HG03565 (cell line): ENCODE data around the gene MYG1.
"Not testable (repeated sequence)": the region's sequence is repeated elsewhere in the genome, so short reads cannot be mapped to it uniquely, and the experiment has no call there.

ENCODE experiments used
- ATAC-seq: cut with Tn5 transposase; IDR thresholded peaks from one replicate; pipeline ENCODE4 v1.9.1; 2021; ENCODE audit warnings: mild to moderate bottlenecking, moderate library complexity; ENCODE audit not compliant: unreplicated experiment

The MYG1 gene

DNA sequence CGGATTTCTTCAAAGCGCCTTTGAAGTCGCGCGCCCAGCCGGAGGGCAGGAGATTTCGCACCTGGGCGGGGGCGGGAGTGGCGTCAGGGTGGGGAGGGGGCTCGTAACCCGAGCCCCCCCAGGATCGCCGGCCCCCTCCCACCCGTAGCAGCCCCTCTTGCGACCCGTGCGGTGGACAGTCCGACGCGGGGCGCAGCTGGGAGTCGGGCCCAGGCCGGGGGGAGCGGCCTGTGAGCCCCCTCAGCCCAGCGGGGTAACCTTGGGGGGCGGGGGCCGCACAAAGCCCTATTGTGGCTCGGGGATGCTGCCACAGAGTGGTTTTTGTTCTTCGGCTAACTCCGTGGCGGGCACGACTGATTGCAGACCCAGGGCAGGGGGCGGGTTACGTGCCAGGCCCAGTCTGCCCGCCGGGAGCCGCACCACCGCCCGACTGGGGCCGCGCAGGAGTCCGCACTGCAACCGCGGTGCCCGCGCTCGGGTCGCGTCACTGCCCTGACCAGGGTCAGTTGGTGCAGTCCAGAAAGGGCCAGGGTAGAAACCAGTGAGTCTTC is 26.1 kb downstream of the MYG1 start:
- no peak for ATAC-seq

GRCh38 chr12:53326460-53327185 is 27.1 kb downstream of the MYG1 start:
- ATAC-seq = no peak

- no peak for ATAC-seq
These were observed 28.0 kb downstream of the MYG1 start for GRCh38 chr12:53327435-53328042.

DNA sequence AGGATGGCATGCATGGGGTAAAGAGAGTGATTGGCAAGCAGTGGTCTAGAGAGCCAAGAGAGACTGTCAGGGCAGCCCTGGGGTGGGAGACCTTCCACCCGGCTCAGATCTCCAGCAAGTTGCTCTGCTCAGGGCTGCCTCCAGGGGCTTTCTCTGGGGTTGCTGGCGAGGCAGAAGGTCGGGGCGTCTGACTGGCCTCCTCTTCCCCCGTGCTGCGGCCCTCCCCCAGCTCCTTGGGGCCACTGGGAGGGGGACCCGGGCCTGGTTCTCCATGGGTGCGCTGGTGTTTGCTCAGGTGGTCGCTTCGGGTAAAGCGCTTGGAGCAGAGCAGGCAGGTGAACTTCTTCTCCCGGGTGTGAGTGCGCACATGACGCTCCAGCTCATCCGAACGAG is 28.5 kb downstream of the MYG1 start:
- ATAC-seq = no peak

DNA sequence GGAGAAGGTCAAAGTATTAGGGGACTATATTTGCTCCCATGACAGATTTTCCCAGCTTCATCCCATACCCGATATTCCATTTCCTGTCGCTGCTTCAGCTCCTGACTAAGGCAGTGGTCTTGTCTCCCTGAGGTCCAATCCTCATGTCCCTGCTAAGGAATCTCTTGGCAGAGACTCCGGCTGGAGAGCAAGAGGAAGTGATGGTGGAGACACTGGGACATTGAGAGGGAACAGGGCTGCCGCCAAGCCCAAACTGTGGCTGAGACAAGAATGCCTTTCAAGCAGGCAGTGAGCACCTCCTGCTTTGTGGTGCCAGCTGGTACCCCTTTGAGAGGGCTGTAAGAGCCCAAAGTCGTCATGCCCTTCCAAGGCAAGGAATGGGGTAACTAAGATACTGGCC is 31.2 kb downstream of the MYG1 start:
- no peak for ATAC-seq

- ATAC-seq = not testable (repeated sequence)
These were observed 32.8 kb downstream of the MYG1 start for GRCh38 chr12:53332339-53332738.

GRCh38 chr12:53332744-53333143 is 33.2 kb downstream of the MYG1 start:
- ATAC-seq = no peak

DNA sequence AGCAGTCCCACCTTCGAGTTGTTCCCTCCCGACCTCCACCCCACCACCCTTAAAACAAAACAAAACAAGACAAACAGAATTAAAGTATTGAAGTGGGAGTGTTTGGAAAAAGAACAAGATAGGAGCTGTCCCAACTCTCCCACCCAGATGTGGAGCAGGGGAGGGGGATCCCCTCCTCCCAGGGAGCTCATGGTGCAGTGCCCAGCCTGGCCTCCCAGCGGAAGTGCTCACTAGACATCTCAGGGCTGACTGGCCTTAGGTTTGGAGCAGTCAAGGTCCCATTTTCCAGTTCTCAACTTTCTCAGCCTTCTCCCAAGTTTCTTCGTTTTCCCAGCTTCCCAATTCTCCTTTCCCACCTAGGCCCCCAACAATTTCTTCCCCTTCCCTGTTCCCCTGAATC is 33.8 kb downstream of the MYG1 start:
- no peak for ATAC-seq

- no peak for ATAC-seq
These were observed 34.4 kb downstream of the MYG1 start for GRCh38 chr12:53333845-53334244.

GRCh38 chr12:53334822-53335221 is 35.3 kb downstream of the MYG1 start:
- no peak for ATAC-seq

DNA sequence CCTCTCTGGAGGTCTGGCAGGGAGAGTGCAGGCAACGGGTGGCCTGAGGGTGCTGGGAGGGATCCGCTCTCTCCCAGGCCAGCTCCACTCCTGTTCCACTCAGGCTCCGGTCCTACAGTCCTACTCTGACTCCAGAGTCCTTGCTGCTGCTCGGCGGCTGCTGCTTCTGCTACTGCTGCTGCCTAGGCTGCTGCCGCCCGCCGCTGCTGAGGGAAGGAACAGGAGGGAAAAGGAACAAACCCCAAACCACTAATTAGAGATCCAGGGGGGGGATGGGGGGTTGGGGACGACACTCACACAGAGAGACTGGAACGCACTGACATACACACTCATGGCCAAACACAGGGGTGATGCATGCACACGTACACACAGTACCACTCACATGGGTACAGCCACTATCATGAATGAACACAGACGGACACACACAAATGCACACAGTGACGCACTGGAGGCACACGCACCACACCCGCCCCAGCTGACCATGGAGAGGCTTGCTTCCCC is 36.7 kb downstream of the MYG1 start, which contains the start of gene SP7:
SP7 (minus strand) TSS at position 174 of the 501 bp plus-strand sequence. CDS start 708 bp downstream, outside the sequence.
- ATAC-seq = no peak

DNA sequence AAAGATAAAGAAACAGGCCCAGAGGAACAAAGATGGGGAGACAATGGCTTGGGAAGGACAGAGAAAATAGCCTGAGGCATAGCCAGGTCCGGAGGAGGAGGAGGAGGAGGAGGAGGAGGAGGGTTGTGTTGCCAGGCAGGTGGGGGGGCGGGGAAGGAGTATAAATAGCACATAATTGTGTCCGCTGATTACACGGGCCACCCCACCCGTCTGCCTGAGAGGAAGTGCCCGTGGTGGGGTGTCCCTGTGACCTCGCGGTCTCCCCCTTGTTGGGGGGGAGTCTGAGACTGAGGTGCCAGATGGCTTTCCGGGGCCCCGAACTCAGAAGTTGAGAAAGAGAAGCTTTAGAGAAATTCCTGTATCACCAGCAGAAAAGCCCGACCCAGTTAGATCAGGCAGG is 38.5 kb downstream of the MYG1 start:
- ATAC-seq = no peak

GRCh38 chr12:53338916-53339315 is 39.4 kb downstream of the MYG1 start:
- ATAC-seq = no peak

DNA sequence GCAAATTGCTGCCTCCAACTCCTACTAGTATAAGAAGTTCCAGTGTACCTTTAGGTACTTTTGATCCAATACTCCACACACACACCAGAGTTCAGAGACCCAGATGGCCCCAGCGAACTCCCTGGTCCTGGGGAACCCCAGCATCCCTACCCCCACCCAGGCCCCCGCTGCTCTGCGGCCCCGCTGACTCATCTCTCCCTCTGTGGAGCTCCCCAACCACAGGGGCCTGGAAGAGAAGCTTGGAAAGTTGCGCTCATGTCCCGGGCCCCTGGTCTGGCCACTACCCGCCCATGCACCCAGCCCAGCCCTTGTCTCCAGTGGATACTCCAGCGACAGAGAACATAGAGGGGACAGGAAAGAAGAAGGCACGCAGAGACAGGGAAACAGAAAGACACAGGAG is 40.9 kb downstream of the MYG1 start:
- no peak for ATAC-seq

- no peak for ATAC-seq
These were observed 44.0 kb downstream of the MYG1 start for GRCh38 chr12:53343449-53343848.

- ATAC-seq = no peak
These were observed 44.5 kb downstream of the MYG1 start for GRCh38 chr12:53343969-53344368.

- ATAC-seq = no peak
These were observed 45.0 kb downstream of the MYG1 start for GRCh38 chr12:53344487-53344823.

- no peak for ATAC-seq
These were observed 45.5 kb downstream of the MYG1 start for GRCh38 chr12:53344824-53345485.

- no peak for ATAC-seq
These were observed 46.1 kb downstream of the MYG1 start for GRCh38 chr12:53345486-53346188.

GRCh38 chr12:53346491-53346890 is 47.0 kb downstream of the MYG1 start:
- no peak for ATAC-seq

- ATAC-seq = no peak
These were observed 48.4 kb downstream of the MYG1 start for GRCh38 chr12:53347905-53348304.
